ENCODE data around the gene MX2.

The MX2 gene

GRCh38 chr21:41433566-41433965, 71.7 kb downstream of the MX2 start:
- no peak for DNase-seq (ENCODE audit: low spot score)

- no peak for DNase-seq (ENCODE audit: low spot score)
Observed at GRCh38 chr21:41435706-41436105, 73.9 kb downstream of the MX2 start.

- no peak for DNase-seq (ENCODE audit: low spot score)
Observed at GRCh38 chr21:41437729-41438128, 75.9 kb downstream of the MX2 start.

- no peak for DNase-seq (ENCODE audit: low spot score)
Observed at GRCh38 chr21:41438425-41439113, 76.7 kb downstream of the MX2 start.

- no peak for DNase-seq (ENCODE audit: low spot score)
Observed at GRCh38 chr21:41439248-41439647, 77.4 kb downstream of the MX2 start.

- DNase-seq (ENCODE audit: low spot score): no peak
Observed at GRCh38 chr21:41441546-41441945, 79.7 kb downstream of the MX2 start.

GRCh38 chr21:41442481-41443186, 80.8 kb downstream of the MX2 start:
- no peak for DNase-seq (ENCODE audit: low spot score)

GRCh38 chr21:41443562-41443961, 81.7 kb downstream of the MX2 start:
- DNase-seq (ENCODE audit: low spot score): no peak

GRCh38 chr21:41444703-41445464, 83.1 kb downstream of the MX2 start:
- DNase-seq (ENCODE audit: low spot score): no peak

- no peak for DNase-seq (ENCODE audit: low spot score)
Observed at GRCh38 chr21:41445465-41445862, 83.6 kb downstream of the MX2 start.

GRCh38 chr21:41446586-41446985, 84.8 kb downstream of the MX2 start:
- no peak for DNase-seq (ENCODE audit: low spot score)

GRCh38 chr21:41447356-41447755, 85.5 kb downstream of the MX2 start:
- no peak for DNase-seq (ENCODE audit: low spot score)

GRCh38 chr21:41449613-41450012, 87.8 kb downstream of the MX2 start:
- no peak for DNase-seq (ENCODE audit: low spot score)

GRCh38 chr21:41451753-41452676, 90.2 kb downstream of the MX2 start:
- no peak for DNase-seq (ENCODE audit: low spot score)

GRCh38 chr21:41453198-41453597, 91.4 kb downstream of the MX2 start:
- no peak for DNase-seq (ENCODE audit: low spot score)

GRCh38 chr21:41453761-41454160, 91.9 kb downstream of the MX2 start:
- no peak for DNase-seq (ENCODE audit: low spot score)

- DNase-seq (ENCODE audit: low spot score): no peak
Observed at GRCh38 chr21:41458121-41458520, 96.3 kb downstream of the MX2 start.

GRCh38 chr21:41458559-41458958, 96.7 kb downstream of the MX2 start:
- DNase-seq (ENCODE audit: low spot score): no peak
